Cardiac muscle cell (in vitro differentiated cells and primary cell): Measurements from ENCODE around the gene C9. TPM values are rescaled to one million over a fixed set of nuclear protein-coding genes. Genes with fewer than 3 reads are reported as not detected.

Experiments used
- DNase-seq, 2 donors: peaks; one replicate each; pipeline versions ENCODE4 v3.0.0 to v3.0.0-alpha.2; 2010 to 2017; ENCODE audit warnings: low read depth in 1 of 2, low spot score in 1 of 2
- H3K27ac ChIP-seq: fragments of 200-600 bp; sonication (generic); 2 replicates; pipeline ENCODE4 v1.5.1; 2016
- H3K27me3 ChIP-seq: fragments of 200-600 bp; sonication (generic); 2 replicates; pipeline ENCODE4 v1.6.0; 2016; ENCODE audit warnings: control low read depth
- H3K36me3 ChIP-seq: fragments of 200-600 bp; sonication (generic); 2 replicates; pipeline ENCODE4 v1.5.1; 2016; ENCODE audit warnings: control low read depth
- H3K4me1 ChIP-seq: fragments of 200-600 bp; sonication (generic); 2 replicates; pipeline ENCODE4 v1.8.1; 2017; ENCODE audit warnings: low read depth, mild to moderate bottlenecking, mixed run types
- H3K4me3 ChIP-seq: fragments of 200-600 bp; sonication (generic); 2 replicates; pipeline ENCODE4 v1.5.1; 2016; ENCODE audit warnings: mild to moderate bottlenecking
- H3K9me3 ChIP-seq: fragments of 200-600 bp; sonication (generic); 2 replicates; pipeline ENCODE4 v1.5.1; 2017; ENCODE audit warnings: low read depth, mild to moderate bottlenecking, control low read depth
- polyA plus RNA-seq: library from polyadenylated mRNA; unstranded; fragments of >200 nt; fragmentation: Nextera tagmentation; extraction: Ambion mirVana; gene quantifications from 2 replicates; pipeline ENCODE4 v1.2.1, GENCODE V29; 2016
- total RNA-seq: library from RNA; depleted of rRNA; stranded (reverse); fragments of >200 nt; gene quantifications from 2 replicates; pipeline ENCODE4 v1.2.3, GENCODE V29; 2016
- TF ChIP-seq, protein P1 (sequence below): IDR thresholded peaks from 2 replicates; pipeline ENCODE4 v1.5.1; 2012; ENCODE audit warnings: low read depth, mild to moderate bottlenecking, low read length

The C9 gene
- total and polyA plus RNA-seq, 2 experiments from 2014 or later, result not detected

GRCh38 chr5:39309534-39309933, 54.8 kb downstream of the C9 start:
- no peak overlapping the region for H3K27ac ChIP-seq
- H3K36me3 ChIP-seq, result no peaks in the 10 kb centered on the region
- H3K4me3 ChIP-seq, result no peak overlapping the region
- TF ChIP-seq, protein P1, sequence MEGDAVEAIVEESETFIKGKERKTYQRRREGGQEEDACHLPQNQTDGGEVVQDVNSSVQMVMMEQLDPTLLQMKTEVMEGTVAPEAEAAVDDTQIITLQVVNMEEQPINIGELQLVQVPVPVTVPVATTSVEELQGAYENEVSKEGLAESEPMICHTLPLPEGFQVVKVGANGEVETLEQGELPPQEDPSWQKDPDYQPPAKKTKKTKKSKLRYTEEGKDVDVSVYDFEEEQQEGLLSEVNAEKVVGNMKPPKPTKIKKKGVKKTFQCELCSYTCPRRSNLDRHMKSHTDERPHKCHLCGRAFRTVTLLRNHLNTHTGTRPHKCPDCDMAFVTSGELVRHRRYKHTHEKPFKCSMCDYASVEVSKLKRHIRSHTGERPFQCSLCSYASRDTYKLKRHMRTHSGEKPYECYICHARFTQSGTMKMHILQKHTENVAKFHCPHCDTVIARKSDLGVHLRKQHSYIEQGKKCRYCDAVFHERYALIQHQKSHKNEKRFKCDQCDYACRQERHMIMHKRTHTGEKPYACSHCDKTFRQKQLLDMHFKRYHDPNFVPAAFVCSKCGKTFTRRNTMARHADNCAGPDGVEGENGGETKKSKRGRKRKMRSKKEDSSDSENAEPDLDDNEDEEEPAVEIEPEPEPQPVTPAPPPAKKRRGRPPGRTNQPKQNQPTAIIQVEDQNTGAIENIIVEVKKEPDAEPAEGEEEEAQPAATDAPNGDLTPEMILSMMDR, result no peak
- no peaks in the 10 kb centered on the region for H3K9me3 ChIP-seq
- no peaks in the 10 kb centered on the region for H3K4me1 ChIP-seq
- no peaks in the 10 kb centered on the region for H3K27me3 ChIP-seq
- DNase-seq, result no peak

GRCh38 chr5:39302472-39302871, 61.8 kb downstream of the C9 start:
- no peak for DNase-seq
- no peaks in the 10 kb centered on the region for H3K9me3 ChIP-seq
- H3K4me3 ChIP-seq, result no peak overlapping the region
- no peaks in the 10 kb centered on the region for H3K27me3 ChIP-seq
- TF ChIP-seq, protein P1, result no peak
- no peaks in the 10 kb centered on the region for H3K4me1 ChIP-seq
- H3K27ac ChIP-seq, result no peak overlapping the region
- no peaks in the 10 kb centered on the region for H3K36me3 ChIP-seq

DNA sequence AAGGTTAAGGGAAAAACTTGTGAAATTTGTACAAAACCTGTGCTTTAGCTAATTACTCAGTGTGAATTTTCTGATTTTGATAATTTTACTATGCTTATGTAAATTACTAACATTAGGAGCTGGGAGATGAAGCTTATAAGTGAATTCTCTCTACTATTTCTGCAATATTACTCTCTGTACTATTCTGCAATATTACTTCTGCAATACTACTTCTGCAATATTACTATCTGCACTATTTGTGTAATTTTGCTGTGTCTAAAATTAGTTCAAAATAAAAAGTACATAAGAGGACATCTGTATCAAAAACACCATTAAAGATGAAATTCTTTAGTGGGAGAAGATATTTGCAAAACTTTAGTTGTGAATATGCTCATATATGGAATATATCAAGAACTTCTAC, 62.9 kb downstream of the C9 start:
- DNase-seq, result no peak
- Histone ChIP-seq H3K36me3 (no peaks in the 10 kb centered on the region), H3K27ac (no peak overlapping the region), H3K4me3 (no peak overlapping the region), H3K9me3 (no peaks in the 10 kb centered on the region), H3K4me1 (no peaks in the 10 kb centered on the region), H3K27me3 (no peaks in the 10 kb centered on the region)
- TF ChIP-seq, protein P1, result no peak

GRCh38 chr5:39299962-39300361, 64.3 kb downstream of the C9 start:
- H3K4me3 ChIP-seq, result no peak overlapping the region
- no peaks in the 10 kb centered on the region for H3K27me3 ChIP-seq
- H3K27ac ChIP-seq, result no peak overlapping the region
- no peak for DNase-seq
- no peaks in the 10 kb centered on the region for H3K9me3 ChIP-seq
- H3K4me1 ChIP-seq, result no peaks in the 10 kb centered on the region
- H3K36me3 ChIP-seq, result no peaks in the 10 kb centered on the region
- TF ChIP-seq, protein P1, result no peak

DNA sequence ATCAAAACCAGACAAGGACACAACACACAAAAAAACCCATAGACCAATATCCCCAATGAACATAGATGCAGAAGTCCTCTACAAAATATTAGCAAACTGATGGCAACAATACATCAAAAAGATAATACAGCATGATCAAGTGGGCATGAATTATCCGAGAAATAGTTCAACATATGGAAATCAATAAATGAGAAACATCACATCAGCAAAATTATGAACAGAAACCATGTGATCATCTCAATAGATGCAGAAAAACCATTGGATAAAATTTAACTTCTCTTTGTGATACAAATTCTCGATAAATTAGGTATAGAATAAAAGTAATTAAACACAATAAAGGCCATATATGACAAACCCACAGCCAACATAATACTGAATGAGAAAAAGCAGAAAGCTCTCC, 69.6 kb downstream of the C9 start:
- H3K36me3 ChIP-seq, result no peaks in the 10 kb centered on the region
- H3K27me3 ChIP-seq, result no peaks in the 10 kb centered on the region
- H3K9me3 ChIP-seq, result no peaks in the 10 kb centered on the region
- H3K4me3 ChIP-seq, result no peak overlapping the region
- DNase-seq, result no peak
- TF ChIP-seq, protein P1, result no peak
- H3K4me1 ChIP-seq, result no peaks in the 10 kb centered on the region
- no peak overlapping the region for H3K27ac ChIP-seq

DNA sequence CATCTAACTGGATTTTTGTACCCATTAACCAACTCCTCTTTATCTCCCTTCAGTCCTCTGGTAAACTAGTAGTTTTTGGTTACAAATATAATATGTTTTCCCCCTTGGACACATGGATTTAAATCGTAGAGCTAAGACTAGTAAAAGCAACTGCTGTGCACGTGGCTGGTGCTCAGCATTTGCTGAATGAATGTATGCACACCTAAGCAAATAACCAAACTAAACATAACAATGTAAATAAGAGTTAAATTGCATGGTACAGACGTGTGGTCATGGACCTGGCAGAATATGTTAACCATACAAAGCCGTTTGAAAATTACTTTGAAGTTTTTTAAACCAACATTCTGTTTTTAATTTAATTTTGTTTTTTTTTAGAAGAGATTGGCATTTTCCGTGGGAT, 79.7 kb downstream of the C9 start:
- no peak for DNase-seq
- Histone ChIP-seq H3K4me1 (no peaks in the 10 kb centered on the region), H3K27me3 (no peaks in the 10 kb centered on the region), H3K36me3 (no peaks in the 10 kb centered on the region), H3K9me3 (no peaks in the 10 kb centered on the region), H3K27ac (no peak overlapping the region), H3K4me3 (no peak overlapping the region)
- TF ChIP-seq, protein P1, result no peak
